GM23338 (cell line): ENCODE measurements around the gene PNPLA1.

Experiments used
- CREB1 ChIP-seq: fragments of 250-450 bp; sonication (Bioruptor Pico); IDR thresholded peaks from 2 replicates; pipeline ENCODE4 v1.5.0; 2020; ENCODE audit warnings: low read depth, mild to moderate bottlenecking, moderate library complexity
- EZH2 ChIP-seq: fragments of 200-600 bp; sonication (generic); IDR thresholded peaks from one replicate; pipeline ENCODE4 v1.8.0; 2017; ENCODE audit warnings: antibody characterized with exemption, mild to moderate bottlenecking, low read depth; ENCODE audit not compliant: unreplicated experiment
- EZH2phosphoT487 ChIP-seq: fragments of 200-600 bp; sonication (generic); IDR thresholded peaks from one replicate; pipeline ENCODE4 v1.8.1; 2018; ENCODE audit warnings: antibody characterized with exemption; ENCODE audit not compliant: unreplicated experiment
- JUNB ChIP-seq: IDR thresholded peaks from one replicate; pipeline ENCODE4 v1.6.1; 2016; ENCODE audit warnings: antibody characterized with exemption; ENCODE audit not compliant: unreplicated experiment
- NANOG ChIP-seq: IDR thresholded peaks from 2 replicates; pipeline ENCODE4 v1.6.1; 2016; ENCODE audit warnings: antibody characterized with exemption, borderline replicate concordance
- POLR2AphosphoS5 ChIP-seq: IDR thresholded peaks from 2 replicates; pipeline ENCODE4 v1.6.1; 2016; ENCODE audit warnings: antibody characterized with exemption, low read depth
- STAT1 ChIP-seq: IDR thresholded peaks from one replicate; pipeline ENCODE4 v1.6.1; 2016; ENCODE audit warnings: antibody characterized with exemption; ENCODE audit not compliant: unreplicated experiment
- ZNF114 ChIP-seq: fragments of 250-450 bp; sonication (Bioruptor Pico); IDR thresholded peaks from 2 replicates; pipeline ENCODE4 v1.5.0; 2020; ENCODE audit warnings: mild to moderate bottlenecking, moderate library complexity
- TF ChIP-seq, protein P1 (sequence below), 2 experiments: fragments of 200-600 bp in 1 of 2; sonication (generic) in 1 of 2; conservative IDR thresholded peaks; 2 replicates each; pipeline versions ENCODE4 v1.5.1 to v1.6.1; 2016 to 2017; ENCODE audit warnings: antibody characterized with exemption in 2 of 2, low read depth in 2 of 2, mild to moderate bottlenecking in 2 of 2, moderate library complexity in 1 of 2
- TF ChIP-seq, protein P2 (sequence below): IDR thresholded peaks from one replicate; pipeline ENCODE4 v1.6.1; 2018; ENCODE audit warnings: antibody characterized with exemption; ENCODE audit not compliant: unreplicated experiment
- TF ChIP-seq, protein P3 (sequence below): IDR thresholded peaks from 2 replicates; pipeline ENCODE4 v1.6.1; 2016; ENCODE audit warnings: antibody characterized with exemption

DNA sequence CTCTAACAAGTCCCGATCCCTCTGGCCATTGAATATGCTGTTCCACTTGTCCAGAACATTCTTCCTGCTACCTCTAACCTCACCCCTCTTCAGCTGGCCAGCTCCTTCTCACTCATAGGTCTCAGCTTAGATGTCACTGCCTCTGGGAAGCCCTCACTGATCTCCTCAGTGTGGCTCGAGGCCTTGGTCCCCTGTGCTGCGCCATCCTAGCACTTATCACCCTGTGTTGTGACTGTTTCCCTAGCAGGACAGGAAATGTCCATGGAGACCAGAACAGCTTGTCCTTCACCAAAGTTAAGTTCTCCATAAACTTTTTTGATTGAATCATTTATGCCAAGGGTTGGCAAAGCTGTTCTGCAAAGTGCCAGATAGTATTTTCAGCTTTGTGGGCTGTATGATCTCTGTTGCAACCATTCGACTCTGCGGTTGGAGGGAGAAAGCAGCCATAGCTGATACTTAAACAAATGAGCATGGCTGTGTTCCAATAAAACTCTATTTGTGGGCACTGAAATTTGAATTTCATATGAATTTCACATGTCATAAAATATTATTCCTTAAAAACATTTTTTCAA is 73.3 kb downstream of the PNPLA1 start:
- TF ChIP-seq EZH2phosphoT487 (no peak), ZNF114 (no peak), JUNB (no peak), POLR2AphosphoS5 (no peak), CREB1 (CRISPR knock-in tag) (no peak), EZH2 (no peak), STAT1 (no peak), NANOG (no peak)
- TF ChIP-seq, protein P1, sequence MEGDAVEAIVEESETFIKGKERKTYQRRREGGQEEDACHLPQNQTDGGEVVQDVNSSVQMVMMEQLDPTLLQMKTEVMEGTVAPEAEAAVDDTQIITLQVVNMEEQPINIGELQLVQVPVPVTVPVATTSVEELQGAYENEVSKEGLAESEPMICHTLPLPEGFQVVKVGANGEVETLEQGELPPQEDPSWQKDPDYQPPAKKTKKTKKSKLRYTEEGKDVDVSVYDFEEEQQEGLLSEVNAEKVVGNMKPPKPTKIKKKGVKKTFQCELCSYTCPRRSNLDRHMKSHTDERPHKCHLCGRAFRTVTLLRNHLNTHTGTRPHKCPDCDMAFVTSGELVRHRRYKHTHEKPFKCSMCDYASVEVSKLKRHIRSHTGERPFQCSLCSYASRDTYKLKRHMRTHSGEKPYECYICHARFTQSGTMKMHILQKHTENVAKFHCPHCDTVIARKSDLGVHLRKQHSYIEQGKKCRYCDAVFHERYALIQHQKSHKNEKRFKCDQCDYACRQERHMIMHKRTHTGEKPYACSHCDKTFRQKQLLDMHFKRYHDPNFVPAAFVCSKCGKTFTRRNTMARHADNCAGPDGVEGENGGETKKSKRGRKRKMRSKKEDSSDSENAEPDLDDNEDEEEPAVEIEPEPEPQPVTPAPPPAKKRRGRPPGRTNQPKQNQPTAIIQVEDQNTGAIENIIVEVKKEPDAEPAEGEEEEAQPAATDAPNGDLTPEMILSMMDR (conservative IDR thresholded peaks at IDR 0.05; ENCODE audit: low read depth in 2 of 2), result no peak
- TF ChIP-seq, protein P2, sequence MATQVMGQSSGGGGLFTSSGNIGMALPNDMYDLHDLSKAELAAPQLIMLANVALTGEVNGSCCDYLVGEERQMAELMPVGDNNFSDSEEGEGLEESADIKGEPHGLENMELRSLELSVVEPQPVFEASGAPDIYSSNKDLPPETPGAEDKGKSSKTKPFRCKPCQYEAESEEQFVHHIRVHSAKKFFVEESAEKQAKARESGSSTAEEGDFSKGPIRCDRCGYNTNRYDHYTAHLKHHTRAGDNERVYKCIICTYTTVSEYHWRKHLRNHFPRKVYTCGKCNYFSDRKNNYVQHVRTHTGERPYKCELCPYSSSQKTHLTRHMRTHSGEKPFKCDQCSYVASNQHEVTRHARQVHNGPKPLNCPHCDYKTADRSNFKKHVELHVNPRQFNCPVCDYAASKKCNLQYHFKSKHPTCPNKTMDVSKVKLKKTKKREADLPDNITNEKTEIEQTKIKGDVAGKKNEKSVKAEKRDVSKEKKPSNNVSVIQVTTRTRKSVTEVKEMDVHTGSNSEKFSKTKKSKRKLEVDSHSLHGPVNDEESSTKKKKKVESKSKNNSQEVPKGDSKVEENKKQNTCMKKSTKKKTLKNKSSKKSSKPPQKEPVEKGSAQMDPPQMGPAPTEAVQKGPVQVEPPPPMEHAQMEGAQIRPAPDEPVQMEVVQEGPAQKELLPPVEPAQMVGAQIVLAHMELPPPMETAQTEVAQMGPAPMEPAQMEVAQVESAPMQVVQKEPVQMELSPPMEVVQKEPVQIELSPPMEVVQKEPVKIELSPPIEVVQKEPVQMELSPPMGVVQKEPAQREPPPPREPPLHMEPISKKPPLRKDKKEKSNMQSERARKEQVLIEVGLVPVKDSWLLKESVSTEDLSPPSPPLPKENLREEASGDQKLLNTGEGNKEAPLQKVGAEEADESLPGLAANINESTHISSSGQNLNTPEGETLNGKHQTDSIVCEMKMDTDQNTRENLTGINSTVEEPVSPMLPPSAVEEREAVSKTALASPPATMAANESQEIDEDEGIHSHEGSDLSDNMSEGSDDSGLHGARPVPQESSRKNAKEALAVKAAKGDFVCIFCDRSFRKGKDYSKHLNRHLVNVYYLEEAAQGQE, result no peak
- TF ChIP-seq, protein P3, sequence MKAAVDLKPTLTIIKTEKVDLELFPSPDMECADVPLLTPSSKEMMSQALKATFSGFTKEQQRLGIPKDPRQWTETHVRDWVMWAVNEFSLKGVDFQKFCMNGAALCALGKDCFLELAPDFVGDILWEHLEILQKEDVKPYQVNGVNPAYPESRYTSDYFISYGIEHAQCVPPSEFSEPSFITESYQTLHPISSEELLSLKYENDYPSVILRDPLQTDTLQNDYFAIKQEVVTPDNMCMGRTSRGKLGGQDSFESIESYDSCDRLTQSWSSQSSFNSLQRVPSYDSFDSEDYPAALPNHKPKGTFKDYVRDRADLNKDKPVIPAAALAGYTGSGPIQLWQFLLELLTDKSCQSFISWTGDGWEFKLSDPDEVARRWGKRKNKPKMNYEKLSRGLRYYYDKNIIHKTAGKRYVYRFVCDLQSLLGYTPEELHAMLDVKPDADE, result no peak
